Measurements from ENCODE around the gene TMEM235. TPM values are rescaled to one million over a fixed set of nuclear protein-coding genes. Genes with fewer than 3 reads are reported as not detected.
A peak's percentile ranks its signal among the peaks of the same experiment; 100 is the strongest.

TMEM235 gene
- total RNA-seq, 2 donors from 2014 or later: not detected

- peak; percentile 100 for ATAC-seq
- peak; percentile 80 to 94 for DNase-seq
- intact Hi-C loops (cut with DNase I, micrococcal nuclease): no loop called here
These were observed 17.3 kb upstream of the TMEM235 start, which contains the start of gene BIRC5 for GRCh38 chr17:78214016-78214705. Gene BIRC5 (plus strand): TSS chr17:78214253. CDS start chr17:78214317, 64 bp downstream.

GRCh38 chr17:78214706-78215061 lies 16.7 kb upstream of the TMEM235 start:
- intact Hi-C loops (cut with DNase I, micrococcal nuclease): no loop called here

GRCh38 chr17:78219396-78220150 lies 11.9 kb upstream of the TMEM235 start:
- no peak for DNase-seq
- no peak for ATAC-seq
- intact Hi-C loops (cut with DNase I, micrococcal nuclease): no loop called here

More at GRCh38 chr17:78214706-78215061, 16.7 kb upstream of the TMEM235 start:
- ATAC-seq (no peak), DNase-seq (no peak)

DNA sequence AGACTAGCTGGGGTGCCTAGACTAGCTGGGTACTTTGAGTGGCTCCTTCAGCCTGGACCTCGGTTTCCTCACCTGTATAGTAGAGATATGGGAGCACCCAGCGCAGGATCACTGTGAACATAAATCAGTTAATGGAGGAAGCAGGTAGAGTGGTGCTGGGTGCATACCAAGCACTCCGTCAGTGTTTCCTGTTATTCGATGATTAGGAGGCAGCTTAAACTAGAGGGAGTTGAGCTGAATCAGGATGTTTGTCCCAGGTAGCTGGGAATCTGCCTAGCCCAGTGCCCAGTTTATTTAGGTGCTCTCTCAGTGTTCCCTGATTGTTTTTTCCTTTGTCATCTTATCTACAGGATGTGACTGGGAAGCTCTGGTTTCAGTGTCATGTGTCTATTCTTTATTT lies 8.4 kb upstream of the TMEM235 start:
- intact Hi-C loops (cut with DNase I, micrococcal nuclease): no loop called here
- DNase-seq: no peak
- ATAC-seq: no peak

- intact Hi-C loops (cut with DNase I, micrococcal nuclease): no loop called here
- DNase-seq (no peak), ATAC-seq (no peak)
These were observed 7.7 kb upstream of the TMEM235 start for GRCh38 chr17:78223765-78224164.

GRCh38 chr17:78224231-78225087 lies 7.0 kb upstream of the TMEM235 start:
- no peak for ATAC-seq
- intact Hi-C loops (cut with DNase I, micrococcal nuclease): no loop called here

DNA sequence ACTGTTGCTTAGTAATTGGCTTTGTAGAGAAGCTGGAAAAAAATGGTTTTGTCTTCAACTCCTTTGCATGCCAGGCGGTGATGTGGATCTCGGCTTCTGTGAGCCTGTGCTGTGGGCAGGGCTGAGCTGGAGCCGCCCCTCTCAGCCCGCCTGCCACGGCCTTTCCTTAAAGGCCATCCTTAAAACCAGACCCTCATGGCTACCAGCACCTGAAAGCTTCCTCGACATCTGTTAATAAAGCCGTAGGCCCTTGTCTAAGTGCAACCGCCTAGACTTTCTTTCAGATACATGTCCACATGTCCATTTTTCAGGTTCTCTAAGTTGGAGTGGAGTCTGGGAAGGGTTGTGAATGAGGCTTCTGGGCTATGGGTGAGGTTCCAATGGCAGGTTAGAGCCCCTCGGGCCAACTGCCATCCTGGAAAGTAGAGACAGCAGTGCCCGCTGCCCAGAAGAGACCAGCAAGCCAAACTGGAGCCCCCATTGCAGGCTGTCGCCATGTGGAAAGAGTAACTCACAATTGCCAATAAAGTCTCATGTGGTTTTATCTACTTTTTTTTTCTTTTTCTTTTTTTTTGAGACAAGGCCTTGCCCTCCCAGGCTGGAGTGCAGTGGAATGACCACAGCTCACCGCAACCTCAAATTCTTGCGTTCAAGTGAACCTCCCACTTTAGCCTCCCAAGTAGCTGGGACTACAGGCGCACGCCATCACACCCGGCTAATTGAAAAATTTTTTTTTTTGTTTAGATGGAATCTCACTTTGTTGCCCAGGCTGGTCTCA lies 6.2 kb upstream of the TMEM235 start:
- ATAC-seq (no peak), DNase-seq (no peak)
- intact Hi-C loops (cut with DNase I, micrococcal nuclease): no loop called here

More at GRCh38 chr17:78224231-78225087, 7.0 kb upstream of the TMEM235 start:
- DNase-seq: no peak

DNA sequence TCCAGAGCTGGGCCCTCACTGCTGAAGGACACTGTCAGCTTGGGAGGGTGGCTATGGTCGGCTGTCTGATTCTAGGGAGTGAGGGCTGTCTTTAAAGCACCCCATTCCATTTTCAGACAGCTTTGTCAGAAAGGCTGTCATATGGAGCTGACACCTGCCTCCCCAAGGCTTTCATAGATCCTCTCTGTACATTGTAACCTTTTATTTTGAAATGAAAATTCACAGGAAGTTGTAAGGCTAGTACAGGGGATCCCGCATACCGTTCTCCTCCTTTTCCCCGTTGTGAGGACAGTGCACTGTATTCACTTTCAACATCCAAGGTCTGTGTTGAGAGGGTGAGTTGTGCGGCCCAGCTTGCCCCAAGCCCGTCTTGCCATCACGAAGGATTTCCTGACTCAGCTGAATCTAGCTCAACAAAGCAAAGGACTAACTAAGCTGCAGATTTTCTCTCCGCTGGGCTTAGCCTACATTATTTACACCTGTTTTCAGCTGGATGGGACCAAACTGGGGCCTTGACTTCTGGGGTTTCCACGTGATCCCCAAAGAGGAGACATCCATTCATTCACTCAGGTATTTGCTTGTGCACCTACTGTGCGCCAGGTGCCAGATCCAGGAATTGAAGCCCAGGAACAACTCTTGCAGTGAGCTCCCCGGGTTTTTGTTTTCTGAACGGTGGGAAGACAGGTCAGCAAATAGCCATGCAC lies 5.2 kb upstream of the TMEM235 start:
- ATAC-seq (no peak), DNase-seq (no peak)
- intact Hi-C loops (cut with DNase I, micrococcal nuclease): no loop called here

GRCh38 chr17:78226759-78227454 lies 4.5 kb upstream of the TMEM235 start:
- intact Hi-C loops (cut with DNase I, micrococcal nuclease): no loop called here
- peak; percentile 44 to 47 for DNase-seq
- ATAC-seq: peak; percentile 77

DNA sequence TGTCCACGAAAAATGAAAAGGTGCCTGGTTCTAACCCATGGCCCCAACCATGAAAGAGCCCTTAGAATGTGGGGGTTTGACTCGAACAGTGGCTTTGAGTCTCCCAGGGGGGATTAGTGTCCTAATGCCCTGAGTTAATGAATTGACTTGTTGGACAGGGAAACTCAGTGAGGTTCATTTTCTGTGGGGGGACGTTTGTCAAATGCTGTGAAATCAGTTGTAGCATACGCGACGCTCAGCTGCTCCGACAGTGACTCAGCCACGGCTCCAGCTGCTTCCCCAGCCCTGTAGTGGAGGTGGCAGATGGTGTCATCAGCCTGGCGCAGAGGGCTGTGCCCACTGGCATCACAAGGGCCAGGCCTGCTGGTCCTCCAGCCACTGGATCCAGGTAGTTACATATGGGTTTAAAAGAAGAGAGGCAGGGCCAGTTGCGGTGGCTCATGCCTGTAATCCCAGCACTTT lies 3.9 kb upstream of the TMEM235 start:
- no peak for DNase-seq
- intact Hi-C loops (cut with DNase I, micrococcal nuclease): no loop called here
- no peak for ATAC-seq

GRCh38 chr17:78228176-78228575 lies 3.3 kb upstream of the TMEM235 start:
- intact Hi-C loops (cut with DNase I, micrococcal nuclease): no loop called here
- DNase-seq (no peak), ATAC-seq (no peak)

DNA sequence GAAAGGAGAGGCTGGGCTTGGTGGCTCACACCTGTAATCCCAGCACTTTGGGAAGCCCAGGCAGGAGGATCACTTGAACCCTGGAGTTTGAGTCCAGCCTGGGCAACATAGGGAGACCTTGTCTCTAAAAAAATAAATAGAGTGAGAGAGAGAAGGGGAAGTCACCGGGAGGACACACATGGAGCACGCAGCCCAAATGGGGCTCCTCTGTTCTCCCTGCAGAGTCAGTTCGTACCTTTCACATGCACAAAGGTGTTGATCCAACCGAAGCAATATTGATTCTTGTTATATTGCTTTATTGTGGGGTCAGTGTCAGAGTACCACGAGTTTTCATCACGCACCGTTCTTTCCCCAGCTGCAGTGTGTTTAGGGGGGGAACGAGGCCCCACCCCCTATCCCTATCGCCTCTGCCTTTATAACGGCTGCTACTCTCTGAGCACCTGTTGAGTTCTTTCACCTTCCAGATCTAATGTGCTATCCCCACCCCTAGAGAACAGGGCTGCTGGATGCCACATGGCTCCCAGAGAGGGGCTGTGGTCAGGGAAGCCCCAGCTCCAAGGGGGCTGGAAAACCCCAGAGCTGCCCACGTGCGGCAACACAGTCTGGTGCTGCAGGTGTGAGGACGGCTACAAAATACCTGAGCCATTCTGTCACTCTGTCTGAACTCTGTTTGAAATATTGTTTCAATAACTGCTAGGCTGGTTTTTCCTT lies 1.0 kb upstream of the TMEM235 start:
- intact Hi-C loops (cut with DNase I, micrococcal nuclease): no loop called here
- ATAC-seq (no peak), DNase-seq (no peak)

GRCh38 chr17:78231991-78232858 lies 794 bp downstream of the TMEM235 start:
- intact Hi-C loops (cut with DNase I, micrococcal nuclease): no loop called here
- DNase-seq (no peak), ATAC-seq (no peak)

- DNase-seq (no peak), ATAC-seq (no peak)
- intact Hi-C loops (cut with DNase I, micrococcal nuclease): no loop called here
These were observed 1.4 kb downstream of the TMEM235 start for GRCh38 chr17:78232859-78233173.

DNA sequence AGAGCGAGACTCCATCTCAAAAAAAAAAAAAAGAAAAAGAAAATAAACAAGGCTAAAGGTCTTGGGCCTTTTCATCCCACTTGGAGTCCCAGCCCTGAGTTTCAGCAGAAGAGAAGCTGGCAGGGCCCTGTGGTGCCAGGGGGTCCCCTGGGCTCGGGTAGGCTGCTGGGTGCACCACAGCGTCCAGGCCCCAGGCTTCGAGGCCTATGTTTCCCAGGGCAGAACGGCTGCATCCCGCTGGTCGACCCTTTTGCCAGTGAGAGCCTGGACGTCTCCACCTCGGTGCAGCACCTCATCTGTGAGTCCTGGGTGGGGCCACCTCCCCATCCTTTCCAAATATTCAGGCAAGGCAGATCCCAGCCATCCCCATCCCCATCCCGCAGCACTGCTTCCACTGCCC lies 2.2 kb downstream of the TMEM235 start:
- DNase-seq (no peak), ATAC-seq (no peak)
- intact Hi-C loops (cut with DNase I, micrococcal nuclease): no loop called here

GRCh38 chr17:78234261-78234865 lies 2.9 kb downstream of the TMEM235 start:
- ATAC-seq (no peak), DNase-seq (no peak)
- intact Hi-C loops (cut with DNase I, micrococcal nuclease): no loop called here
